SIG-M5 treated with dmso at 0.1 percent for 504 hours (cell line): Measurements from ENCODE around the gene DOK7.

Experiments
- DNase-seq: peaks from one replicate; lab custom pipeline; 2025; ENCODE audit not compliant: unreplicated experiment; lab: John Stamatoyannopoulos, UW

DOK7 gene

GRCh38 chr4:3473181-3473950 lies 10.3 kb downstream of the DOK7 start:
- no peak for DNase-seq

GRCh38 chr4:3473996-3474765 lies 11.1 kb downstream of the DOK7 start:
- DNase-seq, result no peak

- no peak for DNase-seq
These were observed 12.1 kb downstream of the DOK7 start for GRCh38 chr4:3475041-3475712.

GRCh38 chr4:3475713-3476260 lies 12.7 kb downstream of the DOK7 start:
- no peak for DNase-seq

GRCh38 chr4:3476341-3476747 lies 13.2 kb downstream of the DOK7 start:
- DNase-seq, result no peak

- no peak for DNase-seq
These were observed 14.0 kb downstream of the DOK7 start for GRCh38 chr4:3476936-3477749.

- no peak for DNase-seq
These were observed 14.8 kb downstream of the DOK7 start for GRCh38 chr4:3477750-3478430.

GRCh38 chr4:3478446-3479357 lies 15.6 kb downstream of the DOK7 start:
- no peak for DNase-seq

- DNase-seq, result no peak
These were observed 16.4 kb downstream of the DOK7 start for GRCh38 chr4:3479358-3480101.

- peak; percentile 49 for DNase-seq
These were observed 17.5 kb downstream of the DOK7 start for GRCh38 chr4:3480528-3481112.

GRCh38 chr4:3481113-3481531 lies 18.0 kb downstream of the DOK7 start:
- no peak for DNase-seq

- no peak for DNase-seq
These were observed 18.8 kb downstream of the DOK7 start for GRCh38 chr4:3481783-3482393.

- no peak for DNase-seq
These were observed 19.6 kb downstream of the DOK7 start for GRCh38 chr4:3482707-3483106.

GRCh38 chr4:3483471-3483921 lies 20.4 kb downstream of the DOK7 start:
- no peak for DNase-seq

- DNase-seq, result peak; percentile 49
These were observed 21.2 kb downstream of the DOK7 start for GRCh38 chr4:3484057-3484973.

GRCh38 chr4:3485011-3485791 lies 22.1 kb downstream of the DOK7 start:
- no peak for DNase-seq
